ENCODE data around the gene CRACR2A. TPM values are rescaled to one million over a fixed set of nuclear protein-coding genes. Genes with fewer than 3 reads are reported as not detected.

The CRACR2A gene
- total and polyA plus RNA-seq, 4 donors, result 1.4 to 10.2 (median 5.5) TPM

DNA sequence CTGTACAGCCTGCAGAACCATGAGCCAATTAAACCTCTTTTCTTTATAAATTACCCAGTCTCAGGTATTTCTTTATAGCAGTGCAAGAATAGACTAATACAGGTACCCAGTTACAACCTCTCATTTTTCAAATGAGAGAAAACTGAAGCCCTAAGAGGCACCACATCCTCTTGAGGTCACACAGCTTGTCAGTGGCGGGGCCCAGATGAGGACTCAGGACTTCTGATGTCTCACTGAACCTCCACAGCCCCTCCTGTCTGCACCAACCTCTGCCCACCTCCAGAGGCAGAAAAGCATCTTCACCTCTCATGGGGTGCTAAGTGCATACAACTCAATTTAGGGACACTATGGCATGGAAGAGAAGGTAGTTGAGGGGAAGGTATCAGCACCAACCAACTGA, 120.7 kb downstream of the CRACR2A start:
- 93 to 97% methylated on average over 1 of the region's 1 CpG for WGBS, 2 donors
- DNase-seq, result no peak
- H3K4me1 ChIP-seq (ENCODE audit: control insufficient read depth in 5 of 5, insufficient read depth in 5 of 5, low read length in 5 of 5), result peaks cover 0 to 10% (median 0%) of the 10 kb centered on the region in 5 donors
- H3K27ac ChIP-seq (ENCODE audit: low read depth in 1 of 2, low read length in 1 of 2), result no peak overlapping the region
- ATAC-seq (ENCODE audit: insufficient read depth, low FRiP score), result no peak
- H3K9me3 ChIP-seq (ENCODE audit: control insufficient read depth in 4 of 4, insufficient read depth in 3 of 4, low read length in 3 of 4), result no peaks in the 10 kb centered on the region
- no peak overlapping the region for H3K4me3 ChIP-seq
- H3K27me3 ChIP-seq (ENCODE audit: control insufficient read depth in 3 of 3, insufficient read depth in 3 of 3, low read length in 2 of 3), result no peaks in the 10 kb centered on the region
- TF ChIP-seq, protein P1, sequence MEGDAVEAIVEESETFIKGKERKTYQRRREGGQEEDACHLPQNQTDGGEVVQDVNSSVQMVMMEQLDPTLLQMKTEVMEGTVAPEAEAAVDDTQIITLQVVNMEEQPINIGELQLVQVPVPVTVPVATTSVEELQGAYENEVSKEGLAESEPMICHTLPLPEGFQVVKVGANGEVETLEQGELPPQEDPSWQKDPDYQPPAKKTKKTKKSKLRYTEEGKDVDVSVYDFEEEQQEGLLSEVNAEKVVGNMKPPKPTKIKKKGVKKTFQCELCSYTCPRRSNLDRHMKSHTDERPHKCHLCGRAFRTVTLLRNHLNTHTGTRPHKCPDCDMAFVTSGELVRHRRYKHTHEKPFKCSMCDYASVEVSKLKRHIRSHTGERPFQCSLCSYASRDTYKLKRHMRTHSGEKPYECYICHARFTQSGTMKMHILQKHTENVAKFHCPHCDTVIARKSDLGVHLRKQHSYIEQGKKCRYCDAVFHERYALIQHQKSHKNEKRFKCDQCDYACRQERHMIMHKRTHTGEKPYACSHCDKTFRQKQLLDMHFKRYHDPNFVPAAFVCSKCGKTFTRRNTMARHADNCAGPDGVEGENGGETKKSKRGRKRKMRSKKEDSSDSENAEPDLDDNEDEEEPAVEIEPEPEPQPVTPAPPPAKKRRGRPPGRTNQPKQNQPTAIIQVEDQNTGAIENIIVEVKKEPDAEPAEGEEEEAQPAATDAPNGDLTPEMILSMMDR (IDR thresholded peaks at IDR 0.05; ENCODE audit: control extremely low read depth, extremely low read depth), result no peak
- peaks cover 0 to 5% (median 0%) of the 10 kb centered on the region in 4 donors for H3K36me3 ChIP-seq (ENCODE audit: control insufficient read depth in 4 of 4, insufficient read depth in 4 of 4, low read length in 4 of 4)
- H3K9ac ChIP-seq (ENCODE audit: insufficient read depth in 1 of 2, low read length in 2 of 2), result no peak overlapping the region

DNA sequence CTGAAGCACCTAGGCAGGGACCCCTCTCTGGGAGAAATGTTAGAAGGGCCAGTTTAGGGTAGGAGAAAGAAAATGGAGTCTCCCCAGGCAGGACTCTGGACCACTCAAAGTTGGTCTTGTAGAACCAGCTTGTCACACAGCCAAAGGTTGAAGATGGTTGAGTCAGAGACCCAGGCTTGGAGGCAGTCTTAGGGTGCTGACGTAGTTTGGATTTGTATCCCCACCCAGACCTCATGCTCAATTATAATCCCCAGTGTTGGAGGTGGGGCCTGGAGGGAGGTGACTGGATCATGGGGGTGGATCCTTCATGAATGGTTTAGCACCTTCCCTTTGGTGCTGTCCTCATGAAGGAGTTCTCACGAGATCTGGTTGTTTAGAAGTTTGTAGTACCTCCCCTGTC, 121.2 kb downstream of the CRACR2A start:
- peaks cover 0 to 10% (median 0%) of the 10 kb centered on the region in 5 donors for H3K4me1 ChIP-seq (ENCODE audit: control insufficient read depth in 5 of 5, insufficient read depth in 5 of 5, low read length in 5 of 5)
- no peaks in the 10 kb centered on the region for H3K9me3 ChIP-seq (ENCODE audit: control insufficient read depth in 4 of 4, insufficient read depth in 3 of 4, low read length in 3 of 4)
- H3K9ac ChIP-seq (ENCODE audit: insufficient read depth in 1 of 2, low read length in 2 of 2), result no peak overlapping the region
- no peak overlapping the region for H3K4me3 ChIP-seq
- H3K27me3 ChIP-seq (ENCODE audit: control insufficient read depth in 3 of 3, insufficient read depth in 3 of 3, low read length in 2 of 3), result no peaks in the 10 kb centered on the region
- no peak overlapping the region for H3K27ac ChIP-seq (ENCODE audit: low read depth in 1 of 2, low read length in 1 of 2)
- H3K36me3 ChIP-seq (ENCODE audit: control insufficient read depth in 4 of 4, insufficient read depth in 4 of 4, low read length in 4 of 4), result peaks cover 0 to 5% (median 0%) of the 10 kb centered on the region in 4 donors
- 88 to 100% methylated on average over 2 of the region's 2 CpGs for WGBS, 2 donors
- ATAC-seq (ENCODE audit: insufficient read depth, low FRiP score) (no peak), DNase-seq (no peak)
- TF ChIP-seq, protein P1 (IDR thresholded peaks at IDR 0.05; ENCODE audit: control extremely low read depth, extremely low read depth), result no peak

DNA sequence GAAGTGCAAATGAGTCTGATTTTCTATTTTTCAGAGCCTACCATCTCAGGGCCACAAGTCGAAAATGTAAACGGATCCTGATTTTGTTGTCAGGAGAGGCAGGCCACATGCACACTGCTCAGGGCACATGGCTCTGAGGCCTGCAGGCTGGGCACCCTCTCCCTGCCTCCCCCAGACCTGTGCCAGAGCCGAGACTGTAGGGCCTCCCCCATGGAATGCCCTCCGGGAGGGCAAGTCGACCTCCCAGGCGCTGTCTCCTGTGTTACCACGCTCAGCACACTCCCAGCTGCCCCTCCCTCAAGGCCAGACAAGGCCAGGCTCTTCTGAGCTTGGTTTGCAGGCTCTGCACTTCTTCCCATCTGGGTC, 121.7 kb downstream of the CRACR2A start:
- Histone ChIP-seq H3K9me3 (ENCODE audit: control insufficient read depth in 4 of 4, insufficient read depth in 3 of 4, low read length in 3 of 4) (no peaks in the 10 kb centered on the region), H3K27ac (ENCODE audit: low read depth in 1 of 2, low read length in 1 of 2) (no peak overlapping the region), H3K9ac (ENCODE audit: insufficient read depth in 1 of 2, low read length in 2 of 2) (no peak overlapping the region), H3K27me3 (ENCODE audit: control insufficient read depth in 3 of 3, insufficient read depth in 3 of 3, low read length in 2 of 3) (no peaks in the 10 kb centered on the region), H3K4me3 (no peak overlapping the region), H3K4me1 (ENCODE audit: control insufficient read depth in 5 of 5, insufficient read depth in 5 of 5, low read length in 5 of 5) (peaks cover 0 to 10% (median 0%) of the 10 kb centered on the region in 5 donors), H3K36me3 (ENCODE audit: control insufficient read depth in 4 of 4, insufficient read depth in 4 of 4, low read length in 4 of 4) (peaks cover 0 to 6% (median 0%) of the 10 kb centered on the region in 4 donors)
- TF ChIP-seq, protein P1 (IDR thresholded peaks at IDR 0.05; ENCODE audit: control extremely low read depth, extremely low read depth), result no peak
- WGBS, 2 donors, result 92 to 94% methylated on average over 7 of the region's 7 CpGs
- ATAC-seq (ENCODE audit: insufficient read depth, low FRiP score) (no peak), DNase-seq (no peak)
